AG04450 (cell line): ENCODE data around the gene PARD3B. TPM values are rescaled to one million over a fixed set of nuclear protein-coding genes. Genes with fewer than 3 reads are reported as not detected.

Source experiments
- CTCF ChIA-PET: fragments of 300-600, 350-600 bp; formaldehyde crosslinking; extraction: SDS; loops from one replicate; lab custom pipeline; 2022; ENCODE audit warnings: antibody characterized with exemption, inconsistent platforms; lab: Charles Lee
- POLR2A ChIA-PET: fragments of 350-600 bp; formaldehyde crosslinking; extraction: SDS; loops from one replicate; lab custom pipeline; 2021; ENCODE audit warnings: antibody characterized with exemption, inconsistent platforms; lab: Yijun Ruan, JAX
- DNase-seq: peaks from one replicate; pipeline ENCODE4 v3.0.0-alpha.2; 2011; ENCODE audit warnings: low read depth, low spot score
- H3K27ac ChIP-seq: one replicate; pipeline ENCODE4 v1.5.1; 2012; ENCODE audit warnings: low read depth, low read length, control low read depth
- H3K27me3 ChIP-seq: one replicate; pipeline ENCODE4 v1.6.0; 2012; ENCODE audit warnings: low read length; ENCODE audit not compliant: control insufficient read depth, insufficient read depth
- H3K4me3 ChIP-seq: 2 replicates; pipeline ENCODE4 v1.5.1; 2011; ENCODE audit warnings: mild to moderate bottlenecking, low read depth, low read length, control low read depth
- H3K9me3 ChIP-seq: 2 replicates; pipeline ENCODE4 v1.5.1; 2012; ENCODE audit warnings: low read length; ENCODE audit not compliant: control insufficient read depth, insufficient read depth
- polyA plus RNA-seq: library from polyadenylated mRNA; depleted of rRNA; stranded (reverse); fragments of >200 nt; gene quantifications from 2 replicates; pipeline ENCODE4 v1.2.3, GENCODE V29; 2011
- TF ChIP-seq, protein P1 (sequence below): IDR thresholded peaks from 2 replicates; pipeline ENCODE4 v1.5.1; 2011; ENCODE audit warnings: low read depth, low read length, control low read depth, inconsistent platforms

The PARD3B gene
- polyA plus RNA-seq, 1 experiment, result 8.5 TPM

DNA sequence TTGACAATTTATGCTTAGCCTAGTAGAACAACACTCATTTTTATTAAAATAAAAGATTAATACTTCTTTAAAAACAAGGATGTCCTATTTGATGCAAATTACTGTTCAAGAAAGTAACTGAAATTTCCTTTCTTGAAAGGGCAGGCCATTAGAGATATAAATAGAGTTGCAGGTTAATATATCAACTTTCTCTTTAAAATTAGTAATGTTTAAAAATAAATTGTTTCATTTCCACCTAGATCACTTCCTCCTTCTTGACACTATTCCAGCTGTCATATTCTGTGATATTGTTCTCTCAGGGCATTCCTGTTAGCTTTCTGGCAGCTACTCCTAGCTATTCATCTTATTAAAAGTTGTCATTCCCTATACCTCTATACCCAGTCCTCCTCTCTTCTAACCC lies 779.1 kb downstream of the PARD3B start:
- CTCF ChIA-PET, result no interaction called here
- no peak for DNase-seq
- POLR2A ChIA-PET, result no interaction called here
- TF ChIP-seq, protein P1, sequence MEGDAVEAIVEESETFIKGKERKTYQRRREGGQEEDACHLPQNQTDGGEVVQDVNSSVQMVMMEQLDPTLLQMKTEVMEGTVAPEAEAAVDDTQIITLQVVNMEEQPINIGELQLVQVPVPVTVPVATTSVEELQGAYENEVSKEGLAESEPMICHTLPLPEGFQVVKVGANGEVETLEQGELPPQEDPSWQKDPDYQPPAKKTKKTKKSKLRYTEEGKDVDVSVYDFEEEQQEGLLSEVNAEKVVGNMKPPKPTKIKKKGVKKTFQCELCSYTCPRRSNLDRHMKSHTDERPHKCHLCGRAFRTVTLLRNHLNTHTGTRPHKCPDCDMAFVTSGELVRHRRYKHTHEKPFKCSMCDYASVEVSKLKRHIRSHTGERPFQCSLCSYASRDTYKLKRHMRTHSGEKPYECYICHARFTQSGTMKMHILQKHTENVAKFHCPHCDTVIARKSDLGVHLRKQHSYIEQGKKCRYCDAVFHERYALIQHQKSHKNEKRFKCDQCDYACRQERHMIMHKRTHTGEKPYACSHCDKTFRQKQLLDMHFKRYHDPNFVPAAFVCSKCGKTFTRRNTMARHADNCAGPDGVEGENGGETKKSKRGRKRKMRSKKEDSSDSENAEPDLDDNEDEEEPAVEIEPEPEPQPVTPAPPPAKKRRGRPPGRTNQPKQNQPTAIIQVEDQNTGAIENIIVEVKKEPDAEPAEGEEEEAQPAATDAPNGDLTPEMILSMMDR, result no peak
- no peaks in the 10 kb centered on the region for H3K27me3 ChIP-seq
- H3K27ac ChIP-seq, result no peak overlapping the region
- H3K4me3 ChIP-seq, result no peak overlapping the region
- no peaks in the 10 kb centered on the region for H3K9me3 ChIP-seq

DNA sequence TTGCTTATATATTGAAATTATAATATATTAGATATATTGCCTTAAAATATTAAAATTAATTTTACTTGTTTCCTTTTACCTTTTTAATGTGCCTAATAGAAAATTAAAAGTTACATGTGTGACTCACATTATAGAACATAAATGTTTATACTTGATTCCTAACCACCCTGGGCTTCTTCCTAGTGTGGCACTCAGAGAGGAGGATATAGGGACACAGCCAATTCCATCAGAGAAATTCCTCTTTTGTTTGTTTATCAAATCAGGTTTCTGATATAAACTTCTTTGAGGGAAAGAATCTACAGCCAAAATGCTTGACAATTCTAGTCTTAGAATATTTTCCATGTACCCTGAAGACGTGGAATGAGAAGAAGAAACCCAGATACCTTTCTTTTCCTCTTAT lies 788.1 kb downstream of the PARD3B start:
- Histone ChIP-seq H3K4me3 (no peak overlapping the region), H3K9me3 (no peaks in the 10 kb centered on the region), H3K27ac (no peak overlapping the region), H3K27me3 (no peaks in the 10 kb centered on the region)
- ChIA-PET CTCF (no interaction called here), POLR2A (no interaction called here)
- TF ChIP-seq, protein P1, result no peak
- no peak for DNase-seq

DNA sequence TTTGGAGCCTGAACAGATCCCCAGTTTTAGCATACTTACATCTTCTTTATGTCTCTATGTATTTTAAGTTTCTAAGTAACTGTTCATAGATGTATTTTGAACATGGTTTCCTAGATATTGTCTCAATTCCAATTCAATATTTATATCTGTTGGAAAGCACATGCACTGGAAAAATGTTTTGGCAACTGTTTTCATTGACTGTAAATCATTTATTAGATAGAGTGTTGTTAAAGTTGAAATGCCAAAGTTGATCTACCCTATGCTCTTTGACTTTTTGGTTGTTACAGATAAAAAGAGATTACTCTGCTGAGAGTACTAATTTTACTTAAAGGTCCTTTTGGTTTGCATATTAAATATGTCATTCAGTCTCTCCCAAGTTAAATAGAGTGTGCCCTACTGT lies 792.0 kb downstream of the PARD3B start:
- Histone ChIP-seq H3K27ac (no peak overlapping the region), H3K9me3 (no peaks in the 10 kb centered on the region), H3K4me3 (no peak overlapping the region), H3K27me3 (no peaks in the 10 kb centered on the region)
- TF ChIP-seq, protein P1, result no peak
- CTCF ChIA-PET, result no interaction called here
- POLR2A ChIA-PET, result no interaction called here
- no peak for DNase-seq

DNA sequence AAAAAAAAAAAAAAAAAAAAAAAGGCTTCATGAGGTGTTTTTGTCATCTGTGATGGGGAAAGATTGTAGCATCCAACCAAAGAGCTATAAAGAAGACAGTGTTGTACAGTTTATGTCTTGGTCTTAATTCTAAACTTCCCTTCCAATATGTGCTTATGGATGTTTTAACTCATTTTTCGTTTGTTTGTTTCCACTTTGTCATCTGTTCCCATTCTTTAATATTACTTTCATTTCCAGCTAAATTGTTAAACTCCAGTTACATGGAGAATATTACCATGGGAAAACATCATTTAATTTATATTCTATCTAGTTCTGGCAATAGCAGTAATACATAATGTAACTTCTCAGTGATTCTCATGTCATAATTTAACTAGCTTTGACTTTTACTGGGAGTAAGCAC lies 792.9 kb downstream of the PARD3B start:
- ChIA-PET POLR2A (no interaction called here), CTCF (no interaction called here)
- no peak overlapping the region for H3K27ac ChIP-seq
- H3K27me3 ChIP-seq, result no peaks in the 10 kb centered on the region
- DNase-seq, result no peak
- TF ChIP-seq, protein P1, result no peak
- H3K4me3 ChIP-seq, result no peak overlapping the region
- H3K9me3 ChIP-seq, result no peaks in the 10 kb centered on the region

DNA sequence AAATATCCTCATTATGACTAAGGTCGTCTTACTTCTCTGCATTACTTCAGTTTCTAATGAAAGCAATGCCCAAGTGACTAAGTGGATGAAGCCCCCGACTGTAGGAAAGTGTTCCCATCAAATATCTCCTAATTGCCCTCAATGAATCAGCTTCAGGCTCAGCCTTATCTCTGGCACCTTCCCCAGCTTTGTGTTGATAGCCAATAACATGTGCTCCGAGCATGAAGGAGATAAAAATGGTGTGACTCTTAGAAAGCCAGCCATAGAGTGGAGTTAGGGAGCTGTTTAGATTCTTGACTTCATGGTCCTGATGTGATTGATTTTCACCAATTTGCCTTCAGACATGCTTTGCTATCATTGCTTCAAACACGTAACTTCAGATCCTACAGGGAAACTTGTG lies 797.8 kb downstream of the PARD3B start:
- TF ChIP-seq, protein P1, result no peak
- Histone ChIP-seq H3K27ac (no peak overlapping the region), H3K9me3 (no peaks in the 10 kb centered on the region), H3K27me3 (no peaks in the 10 kb centered on the region), H3K4me3 (no peak overlapping the region)
- ChIA-PET POLR2A (no interaction called here), CTCF (no interaction called here)
- DNase-seq, result no peak
